DMS79 (cell line): ENCODE results near the gene SYNE2.

Source experiments
- DNase-seq: peaks from one replicate; lab custom pipeline; 2025; lab: John Stamatoyannopoulos, UW

SYNE2 gene

DNA sequence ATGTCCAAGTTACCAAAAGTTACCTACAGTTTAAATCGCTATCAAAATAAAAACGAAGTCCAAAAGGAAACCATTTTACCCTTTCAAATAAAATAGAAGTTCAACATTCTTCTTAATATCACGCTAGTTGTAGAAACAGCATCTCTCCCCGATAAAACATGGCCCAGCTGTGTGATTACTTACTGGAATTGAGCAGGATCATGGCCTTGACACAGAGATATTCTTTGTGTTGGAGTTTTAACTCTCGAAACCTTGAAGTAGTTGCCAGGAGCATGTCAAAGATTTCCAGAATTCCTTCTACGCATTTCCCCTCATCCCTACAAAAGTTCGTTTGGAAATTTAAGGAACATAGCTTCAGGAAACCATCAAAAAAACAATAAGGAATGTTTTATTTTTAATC, 396.6 kb downstream of the SYNE2 start:
- no peak for DNase-seq

DNA sequence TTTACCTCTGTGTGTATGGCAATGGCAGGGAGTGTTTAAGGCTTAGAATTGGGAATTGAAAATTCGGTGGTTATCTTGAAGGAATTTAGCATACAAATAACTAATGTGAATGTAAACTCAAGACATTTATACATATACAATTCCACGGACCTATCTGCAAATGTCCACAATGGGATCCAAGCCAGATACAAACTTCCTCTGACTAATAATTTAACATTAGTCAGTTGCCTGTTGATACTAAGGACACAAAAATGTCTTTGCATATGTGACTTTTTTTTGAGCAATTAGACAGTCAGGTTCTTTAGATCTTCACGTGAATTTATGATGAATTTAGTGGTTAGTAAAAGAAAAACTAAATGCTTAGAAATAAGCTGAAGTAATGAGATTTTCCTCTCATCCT, 400.9 kb downstream of the SYNE2 start:
- DNase-seq: no peak

DNA sequence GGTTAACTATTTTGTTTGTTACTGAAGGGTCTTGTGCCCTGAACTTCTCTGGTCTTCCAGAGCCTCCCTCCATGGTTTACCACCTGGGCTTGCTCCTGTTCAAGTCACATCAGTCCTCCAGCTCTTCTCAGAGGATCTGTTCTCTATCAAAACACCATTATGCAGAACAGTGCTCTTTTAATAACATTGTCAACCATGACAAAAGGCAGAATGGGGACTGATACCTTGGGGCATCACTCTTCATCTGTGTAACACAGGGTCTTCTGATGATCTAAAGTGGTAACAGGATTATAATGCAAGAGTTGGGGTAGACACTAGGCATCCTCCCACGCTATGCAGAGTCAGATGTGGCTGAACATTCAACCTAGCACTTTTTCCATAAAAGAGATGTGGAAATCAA, 403.0 kb downstream of the SYNE2 start:
- DNase-seq: no peak

GRCh38 chr14:64260418-64260817, 407.6 kb downstream of the SYNE2 start:
- no peak for DNase-seq

DNA sequence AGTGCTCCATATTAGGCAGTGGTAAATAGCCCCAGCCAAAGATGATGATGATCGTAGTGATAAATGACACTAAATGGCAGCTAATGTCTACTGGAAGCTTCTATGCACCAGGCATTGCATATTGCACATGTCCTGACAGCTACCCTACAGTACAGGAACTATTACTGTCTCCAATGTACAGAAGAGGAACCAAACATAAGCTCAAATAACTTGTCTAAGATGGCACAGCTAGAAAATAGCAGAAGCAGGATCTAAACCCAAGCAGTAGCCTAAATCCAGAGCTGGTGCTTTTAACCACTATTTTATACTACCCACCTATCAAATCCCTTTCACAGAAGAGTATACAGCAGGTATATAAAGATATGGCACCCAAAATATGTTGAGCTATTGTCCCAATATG, 412.4 kb downstream of the SYNE2 start:
- DNase-seq: no peak

DNA sequence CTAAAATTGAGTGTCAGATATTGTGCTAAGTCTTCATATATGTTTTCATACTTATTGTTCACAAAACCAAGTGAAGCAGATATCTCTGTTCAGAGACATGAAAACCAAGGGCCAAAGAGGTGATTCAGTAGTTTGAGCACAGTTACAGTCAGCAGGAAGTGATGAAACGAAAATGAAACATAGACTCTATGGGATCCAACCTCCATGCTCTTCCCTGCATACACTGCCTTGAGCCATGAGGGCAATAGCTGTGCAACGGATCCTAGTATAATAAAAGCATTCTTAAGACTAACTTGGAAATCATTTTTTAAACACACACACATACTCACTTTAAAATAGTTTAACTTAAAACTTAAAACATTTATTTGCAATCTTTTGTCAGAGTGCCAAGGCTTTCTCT, 413.4 kb downstream of the SYNE2 start:
- no peak for DNase-seq

- no peak for DNase-seq
Measured at GRCh38 chr14:64272019-64272418, 419.2 kb downstream of the SYNE2 start.
